Uterus (tissue), 4 donors: Measurements from ENCODE around the gene STUB1. TPM values are rescaled to one million over a fixed set of nuclear protein-coding genes. Genes with fewer than 3 reads are reported as not detected.

ENCODE experiments used
- DNase-seq, 2 donors: peaks; one replicate each; pipeline ENCODE4 v3.0.0-alpha.2; 2019 to 2020
- H3K27ac ChIP-seq, 2 donors: fragments of 200-600 bp; sonication (generic); 1 replicate in 1 of 2; 2 replicates in 1 of 2; pipeline ENCODE4 v1.5.1; 2016 to 2018
- H3K27me3 ChIP-seq, 2 donors: fragments of 200-600 bp; sonication (generic); one replicate each; pipeline ENCODE4 v1.5.1; 2018 to 2019; ENCODE audit warnings: control low read depth in 1 of 2
- H3K36me3 ChIP-seq, 2 donors: fragments of 200-600 bp; sonication (generic); one replicate each; pipeline ENCODE4 v1.5.1; 2019; ENCODE audit warnings: control low read depth in 1 of 2
- H3K4me1 ChIP-seq, 2 donors: fragments of 200-600 bp; sonication (generic); one replicate each; pipeline ENCODE4 v1.5.1; 2018 to 2019; ENCODE audit warnings: control low read depth in 1 of 2
- H3K4me3 ChIP-seq, 2 donors: fragments of 200-600 bp; sonication (generic); 1 replicate in 1 of 2; 2 replicates in 1 of 2; pipeline ENCODE4 v1.5.1; 2018 to 2019; ENCODE audit warnings: mild to moderate bottlenecking in 1 of 2
- H3K9me3 ChIP-seq, 2 donors: fragments of 200-600 bp; sonication (generic); one replicate each; pipeline ENCODE4 v1.5.1; 2019; ENCODE audit warnings: control low read depth in 1 of 2
- CTCF ChIP-seq, 4 experiments: fragments of 200-600 bp in 2 of 4; fragments of 450-650 bp in 2 of 4; sonication (generic) in 2 of 4; IDR thresholded peaks; one replicate each; pipeline ENCODE4 v1.5.1; 2016 to 2019; ENCODE audit warnings: antibody characterized with exemption in 4 of 4, mild to moderate bottlenecking in 2 of 4, moderate library complexity in 1 of 4
- POLR2A ChIP-seq, 2 donors: fragments of 450-650 bp; IDR thresholded peaks; one replicate each; pipeline ENCODE4 v1.6.1; 2016; ENCODE audit warnings: antibody characterized with exemption in 2 of 2, mild to moderate bottlenecking in 1 of 2, moderate library complexity in 1 of 2
- intact Hi-C: fragments of 100-400 bp; cut with DNase I; formaldehyde crosslinking; loops from one replicate; pipeline ENCODE4 v1.15.1; 2023; ENCODE audit warnings: low total_unique reads
- total RNA-seq, 4 donors: library from RNA; depleted of rRNA in 3 of 4; stranded (reverse); fragments of >200 nt in 3 of 4; gene quantifications; one replicate each; pipeline versions ENCODE4 v1.1.0 to v1.2.4, GENCODE V29; 2014 to 2023
- donor health status: DM: yes; HTN: yes; CAD: no.

Gene STUB1
- total RNA-seq, 4 donors from 2014 or later = 62.7 to 212 (median 93.3) TPM

GRCh38 chr16:676565-676902 is 3.7 kb upstream of the STUB1 start:
- H3K4me3 ChIP-seq = no peak overlapping the region
- no peak for DNase-seq
- intact Hi-C loops = no loop called here
- no peaks in the 10 kb centered on the region for H3K36me3 ChIP-seq
- H3K4me1 ChIP-seq = peaks cover 0 to 19% of the 10 kb centered on the region in 2 donors
- TF ChIP-seq CTCF (IDR thresholded peaks at IDR 0.05) (no peak), POLR2A (IDR thresholded peaks at IDR 0.05) (no peak)
- no peak overlapping the region for H3K27ac ChIP-seq
- H3K9me3 ChIP-seq = no peaks in the 10 kb centered on the region
- H3K27me3 ChIP-seq = no peaks in the 10 kb centered on the region

- TF ChIP-seq POLR2A (IDR thresholded peaks at IDR 0.05) (no peak), CTCF (IDR thresholded peaks at IDR 0.05) (no peak)
- DNase-seq = no peak
- H3K9me3 ChIP-seq = no peaks in the 10 kb centered on the region
- H3K27ac ChIP-seq = no peak overlapping the region
- H3K27me3 ChIP-seq = no peaks in the 10 kb centered on the region
- no peaks in the 10 kb centered on the region for H3K36me3 ChIP-seq
- H3K4me3 ChIP-seq = no peak overlapping the region
- peaks cover 0 to 22% of the 10 kb centered on the region in 2 donors for H3K4me1 ChIP-seq
- intact Hi-C loops = no loop called here
These were observed 3.3 kb upstream of the STUB1 start for GRCh38 chr16:676913-677312.

- H3K27me3 ChIP-seq = no peaks in the 10 kb centered on the region
- no peak overlapping the region for H3K4me3 ChIP-seq
- H3K27ac ChIP-seq = no peak overlapping the region
- TF ChIP-seq CTCF (IDR thresholded peaks at IDR 0.05) (no peak), POLR2A (IDR thresholded peaks at IDR 0.05) (no peak)
- H3K4me1 ChIP-seq = peaks cover 0 to 25% of the 10 kb centered on the region in 2 donors
- intact Hi-C loops = no loop called here
- H3K9me3 ChIP-seq = no peaks in the 10 kb centered on the region
- no peak for DNase-seq
- H3K36me3 ChIP-seq = no peaks in the 10 kb centered on the region
These were observed 2.7 kb upstream of the STUB1 start for GRCh38 chr16:677316-678190.

GRCh38 chr16:678209-678857 is 1.9 kb upstream of the STUB1 start:
- Histone ChIP-seq H3K9me3 (no peaks in the 10 kb centered on the region), H3K4me1 (peaks cover 0 to 28% of the 10 kb centered on the region in 2 donors), H3K27me3 (no peaks in the 10 kb centered on the region), H3K4me3 (no peak overlapping the region), H3K36me3 (no peaks in the 10 kb centered on the region), H3K27ac (no peak overlapping the region)
- intact Hi-C loops = no loop called here
- TF ChIP-seq POLR2A (IDR thresholded peaks at IDR 0.05) = no peak
- no peak for TF ChIP-seq CTCF (IDR thresholded peaks at IDR 0.05)
- no peak for DNase-seq
